GM23338 (cell line): ENCODE measurements around the gene CCNYL1.

Experiments
- CTCF ChIP-seq, 2 experiments: fragments of 200-600 bp in 1 of 2; sonication (generic) in 1 of 2; conservative IDR thresholded peaks; 2 replicates each; pipeline versions ENCODE4 v1.5.1 to v1.6.1; 2016 to 2017; ENCODE audit warnings: antibody characterized with exemption in 2 of 2, low read depth in 2 of 2, mild to moderate bottlenecking in 2 of 2, moderate library complexity in 1 of 2
- EZH2 ChIP-seq: fragments of 200-600 bp; sonication (generic); IDR thresholded peaks from one replicate; pipeline ENCODE4 v1.8.0; 2017; ENCODE audit warnings: antibody characterized with exemption, mild to moderate bottlenecking, low read depth; ENCODE audit not compliant: unreplicated experiment

GRCh38 chr2:207697411-207697810, 14.0 kb upstream of the CCNYL1 start:
- no peak for TF ChIP-seq EZH2
- TF ChIP-seq CTCF (conservative IDR thresholded peaks at IDR 0.05; ENCODE audit: low read depth in 2 of 2), result no peak
